Endothelial cell of umbilical vein (primary cell): ENCODE measurements around the gene PITPNM3. TPM values are rescaled to one million over a fixed set of nuclear protein-coding genes. Genes with fewer than 3 reads are reported as not detected.

Experiments
- BruUV-seq: library from RNA; stranded (reverse); fragments of 400-500 nt; replicated peaks from 2 replicates; lab custom pipeline; 2021; lab: Mats Ljungman, UMichigan
- CTCF ChIA-PET: fragments of 300-600, 350-600 bp; sonication (Branson Sonifier 250); formaldehyde crosslinking; loops from one replicate; lab custom pipeline; 2021; ENCODE audit warnings: antibody characterized with exemption, inconsistent platforms; lab: Charles Lee
- POLR2A ChIA-PET: fragments of 300-600, 350-600 bp; sonication (Branson Sonifier 250); formaldehyde crosslinking; loops from one replicate; lab custom pipeline; 2021; ENCODE audit warnings: antibody characterized with exemption, inconsistent platforms; lab: Charles Lee
- DNase-seq: peaks from one replicate; pipeline ENCODE4 v3.0.0-alpha.2; 2011; ENCODE audit warnings: low read depth, low spot score
- FAIRE-seq: peaks from 2 replicates; lab custom pipeline; 2011; peaks lifted over from hg19 to GRCh38; lab: Jason Lieb, UNC
- H2AFZ ChIP-seq: 2 replicates; pipeline ENCODE4 v1.6.0; 2012; ENCODE audit warnings: low read depth, low read length, control low read depth, inconsistent platforms
- H3K27ac ChIP-seq: 2 replicates; pipeline ENCODE4 v1.5.1; 2011; ENCODE audit warnings: low read depth, mild to moderate bottlenecking, control low read depth, low read length, moderate library complexity; ENCODE audit not compliant: insufficient read depth
- H3K27me3 ChIP-seq, 2 experiments: 2 replicates each; pipeline versions ENCODE4 v1.6.0 to v1.6.1; 2011; ENCODE audit warnings: low read length in 2 of 2, mixed read lengths in 1 of 2; ENCODE audit not compliant: control insufficient read depth in 2 of 2, insufficient read depth in 2 of 2
- H3K36me3 ChIP-seq, 2 experiments: 2 replicates in 1 of 2; 3 replicates in 1 of 2; pipeline ENCODE4 v1.5.1; 2011; ENCODE audit warnings: low read length in 2 of 2, mild to moderate bottlenecking in 1 of 2, moderate library complexity in 1 of 2; ENCODE audit not compliant: control insufficient read depth in 2 of 2, insufficient read depth in 2 of 2; ENCODE audit errors: extremely low read depth in 1 of 2
- H3K4me1 ChIP-seq: 3 replicates; pipeline ENCODE4 v1.5.1; 2011; ENCODE audit warnings: mild to moderate bottlenecking, low read length; ENCODE audit not compliant: control insufficient read depth, insufficient read depth; ENCODE audit errors: extremely low read depth
- H3K4me2 ChIP-seq: 2 replicates; pipeline ENCODE4 v1.6.1; 2011; ENCODE audit warnings: low read length, control low read depth, mixed read lengths; ENCODE audit not compliant: insufficient read depth
- H3K4me3 ChIP-seq, 3 experiments: fragments of 200-600 bp in 1 of 3; sonication (generic), shearing (Covaris generic) in 1 of 3; replicated peaks in 1 of 3; 2 replicates each; pipeline ENCODE4 v1.5.1; 2011 to 2016; ENCODE audit warnings: control low read depth in 3 of 3, low read length in 3 of 3, mild to moderate bottlenecking in 2 of 3, inconsistent platforms in 1 of 3, low read depth in 1 of 3, moderate library complexity in 1 of 3; ENCODE audit not compliant: insufficient read depth in 1 of 3
- H3K79me2 ChIP-seq: 2 replicates; pipeline ENCODE4 v1.6.0; 2012; ENCODE audit warnings: low read length, inconsistent platforms; ENCODE audit not compliant: control insufficient read depth, insufficient read depth
- H3K9ac ChIP-seq: replicated peaks from 2 replicates; pipeline ENCODE3; 2011; ENCODE audit warnings: low read length, control low read depth; ENCODE audit not compliant: insufficient read depth; ENCODE audit errors: extremely low read depth
- H3K9me1 ChIP-seq: replicated peaks from 3 replicates; pipeline ENCODE4 v1.6.0; 2011; ENCODE audit warnings: mild to moderate bottlenecking, low read length; ENCODE audit not compliant: control insufficient read depth, insufficient read depth; ENCODE audit errors: extremely low read depth
- H3K9me3 ChIP-seq: replicated peaks from 2 replicates; pipeline ENCODE4 v1.5.1; 2012; ENCODE audit warnings: low read length, inconsistent platforms; ENCODE audit not compliant: control insufficient read depth, insufficient read depth
- H4K20me1 ChIP-seq: replicated peaks from 2 replicates; pipeline ENCODE3; 2011; ENCODE audit warnings: mild to moderate bottlenecking, low read length; ENCODE audit not compliant: control insufficient read depth, insufficient read depth; ENCODE audit errors: extremely low read depth
- EZH2 ChIP-seq: IDR thresholded peaks from 2 replicates; pipeline ENCODE4 v1.6.1; 2012; ENCODE audit warnings: borderline replicate concordance, low read depth, mild to moderate bottlenecking, moderate library complexity, low read length, inconsistent platforms; ENCODE audit not compliant: severe bottlenecking
- FOS ChIP-seq: IDR thresholded peaks from 2 replicates; pipeline ENCODE4 v1.6.1; 2011; ENCODE audit warnings: mild to moderate bottlenecking, low read length, moderate library complexity, borderline replicate concordance; ENCODE audit not compliant: insufficient read depth
- GATA2 ChIP-seq: IDR thresholded peaks from 2 replicates; pipeline ENCODE4 v1.7.0; 2011; ENCODE audit warnings: low read depth, mild to moderate bottlenecking, moderate library complexity, mixed read lengths, low read length; ENCODE audit not compliant: insufficient read length, insufficient read depth
- JUN ChIP-seq: IDR thresholded peaks from 2 replicates; pipeline ENCODE4 v1.6.1; 2011; ENCODE audit warnings: borderline replicate concordance, low read depth; ENCODE audit not compliant: insufficient read length, insufficient read depth
- MYC ChIP-seq: IDR thresholded peaks from one replicate; pipeline ENCODE4 v1.6.1; 2011; ENCODE audit warnings: mild to moderate bottlenecking, low read depth, low read length
- POLR2A ChIP-seq: IDR thresholded peaks from 2 replicates; pipeline ENCODE4 v1.6.1; 2012; ENCODE audit warnings: low read depth, mild to moderate bottlenecking, control low read depth, low read length
- POLR2AphosphoS5 ChIP-seq: IDR thresholded peaks from 2 replicates; pipeline ENCODE4 v1.6.1; 2012; ENCODE audit warnings: low read depth, mild to moderate bottlenecking, control low read depth, low read length, moderate library complexity; ENCODE audit not compliant: insufficient read depth
- dilution Hi-C: fragments of 300-500 bp; cut with MboI; formaldehyde crosslinking; loops from one replicate; pipeline ENCODE4 v1.15.0; 2019; ENCODE audit warnings: low sequenced_read_pairs; ENCODE audit not compliant: extremely low pct_ligation_motif_present
- intact Hi-C: fragments of 100-400 bp; cut with micrococcal nuclease; formaldehyde crosslinking; loops from one replicate; pipeline ENCODE4 v1.10.0; 2022
- polyA plus RNA-seq, 4 experiments: library from polyadenylated mRNA; depleted of rRNA in 3 of 4; stranded (reverse) in 3 of 4; unstranded in 1 of 4; fragments of >200 nt; gene quantifications; 2 replicates each; pipeline versions ENCODE4 v1.2.1 to v1.2.3, GENCODE V29; 2011 to 2012; ENCODE audit warnings: missing spikeins in 1 of 4
- total RNA-seq: library from RNA; stranded (reverse); gene quantifications from 2 replicates; pipeline ENCODE4 v1.2.3, GENCODE V29; 2021
- TF ChIP-seq, protein P1 (sequence below), 2 donors: IDR thresholded peaks; 1 replicate in 1 of 2; 2 replicates in 1 of 2; pipeline ENCODE4 v1.5.1; 2011; ENCODE audit warnings: low read length in 2 of 2, mild to moderate bottlenecking in 2 of 2, moderate library complexity in 2 of 2, control low read depth in 1 of 2, inconsistent platforms in 1 of 2, low read depth in 1 of 2; ENCODE audit not compliant: insufficient read depth in 1 of 2; ENCODE audit errors: extremely low read depth in 1 of 2
- TF ChIP-seq, protein P2 (sequence below): IDR thresholded peaks from 2 replicates; pipeline ENCODE4 v1.6.1; 2011; ENCODE audit not compliant: insufficient read depth, insufficient read length

Gene PITPNM3
- total and polyA plus RNA-seq, 2 donors (not counting 3 experiments of a cell fraction or from before 2014, with no cell fraction given), result 1.0 to 1.9 TPM

DNA sequence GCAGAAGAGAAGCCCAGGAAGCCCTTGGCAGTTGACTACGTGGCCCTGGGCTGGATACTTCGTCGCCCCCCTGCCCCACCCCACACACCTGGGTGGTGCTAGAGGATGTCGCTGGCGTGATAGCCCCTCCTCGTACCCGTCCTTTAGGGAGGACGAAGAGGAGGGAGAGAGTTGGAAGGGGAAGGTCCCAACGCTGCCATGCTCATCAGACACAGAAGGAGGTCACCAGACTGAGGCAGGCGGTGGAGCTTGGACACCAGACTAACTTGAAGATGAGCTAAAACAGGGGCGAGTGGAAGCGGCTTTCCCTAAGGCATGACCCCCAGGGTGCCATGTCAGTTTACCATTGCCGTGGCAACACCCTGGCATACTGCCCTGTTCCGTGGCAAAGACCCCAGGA lies 132.4 kb downstream of the PITPNM3 start:
- POLR2A ChIA-PET, result no interaction called here
- FAIRE-seq, result no peak

More for the DNA sequence above, 132.4 kb downstream of the PITPNM3 start:
- CTCF ChIA-PET, result interaction anchor here (1.1 to 6.2 kb wide), 6 partner anchors 11 to 860 kb away, joined by 3 to 93 read pairs (median 14); partner anchors contain the start of gene AIPL1
- no peak overlapping the region for H3K9ac ChIP-seq
- H3K36me3 ChIP-seq, result no peaks in the 10 kb centered on the region
- BruUV-seq, result no TSS peak
- no peak overlapping the region for H2AFZ ChIP-seq
- no peak for DNase-seq
- TF ChIP-seq, protein P1, sequence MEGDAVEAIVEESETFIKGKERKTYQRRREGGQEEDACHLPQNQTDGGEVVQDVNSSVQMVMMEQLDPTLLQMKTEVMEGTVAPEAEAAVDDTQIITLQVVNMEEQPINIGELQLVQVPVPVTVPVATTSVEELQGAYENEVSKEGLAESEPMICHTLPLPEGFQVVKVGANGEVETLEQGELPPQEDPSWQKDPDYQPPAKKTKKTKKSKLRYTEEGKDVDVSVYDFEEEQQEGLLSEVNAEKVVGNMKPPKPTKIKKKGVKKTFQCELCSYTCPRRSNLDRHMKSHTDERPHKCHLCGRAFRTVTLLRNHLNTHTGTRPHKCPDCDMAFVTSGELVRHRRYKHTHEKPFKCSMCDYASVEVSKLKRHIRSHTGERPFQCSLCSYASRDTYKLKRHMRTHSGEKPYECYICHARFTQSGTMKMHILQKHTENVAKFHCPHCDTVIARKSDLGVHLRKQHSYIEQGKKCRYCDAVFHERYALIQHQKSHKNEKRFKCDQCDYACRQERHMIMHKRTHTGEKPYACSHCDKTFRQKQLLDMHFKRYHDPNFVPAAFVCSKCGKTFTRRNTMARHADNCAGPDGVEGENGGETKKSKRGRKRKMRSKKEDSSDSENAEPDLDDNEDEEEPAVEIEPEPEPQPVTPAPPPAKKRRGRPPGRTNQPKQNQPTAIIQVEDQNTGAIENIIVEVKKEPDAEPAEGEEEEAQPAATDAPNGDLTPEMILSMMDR (IDR thresholded peaks at IDR 0.05; ENCODE audit: extremely low read depth in 1 of 2, insufficient read depth in 1 of 2, low read depth in 1 of 2, low read length in 2 of 2), result no peak
- TF ChIP-seq FOS, result no peak
- TF ChIP-seq EZH2, result no peak
- TF ChIP-seq POLR2AphosphoS5, result no peak
- TF ChIP-seq JUN, result no peak
- no peak for TF ChIP-seq GATA2
- TF ChIP-seq, protein P2, sequence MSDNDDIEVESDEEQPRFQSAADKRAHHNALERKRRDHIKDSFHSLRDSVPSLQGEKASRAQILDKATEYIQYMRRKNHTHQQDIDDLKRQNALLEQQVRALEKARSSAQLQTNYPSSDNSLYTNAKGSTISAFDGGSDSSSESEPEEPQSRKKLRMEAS, result no peak
- no peak for TF ChIP-seq POLR2A
- TF ChIP-seq MYC, result no peak
- no peak overlapping the region for H3K4me2 ChIP-seq
- H3K79me2 ChIP-seq, result no peaks in the 10 kb centered on the region
- intact Hi-C loops (loop anchor here (2.0 to 5.0 kb wide), 2 partner anchors 637 to 719 kb away; no protein-coding TSS in a partner anchor), dilution Hi-C loops (no loop called here)
- no peak overlapping the region for H3K4me3 ChIP-seq
- H3K4me1 ChIP-seq, result no peaks in the 10 kb centered on the region
- no peak overlapping the region for H3K27ac ChIP-seq
- H3K9me1 ChIP-seq, result no peaks in the 10 kb centered on the region
- H3K27me3 ChIP-seq, result no peaks in the 10 kb centered on the region
- no peaks in the 10 kb centered on the region for H3K9me3 ChIP-seq
- H4K20me1 ChIP-seq, result no peaks in the 10 kb centered on the region
